Transverse colon (tissue), 4 donors: ENCODE measurements around the gene CAND1. TPM values are rescaled to one million over a fixed set of nuclear protein-coding genes. Genes with fewer than 3 reads are reported as not detected.

Source experiments
- DNase-seq: peaks from one replicate; pipeline ENCODE4 v3.0.0-alpha.2; 2019
- H3K27ac ChIP-seq, 4 donors: fragments of 200-600 bp; sonication (generic); 2 replicates each; pipeline ENCODE4 v1.5.1; 2016 to 2018; ENCODE audit warnings: inconsistent platforms in 4 of 4
- H3K27me3 ChIP-seq: fragments of 200-600 bp; sonication (generic); 2 replicates; pipeline ENCODE4 v1.5.1; 2017; ENCODE audit warnings: inconsistent platforms
- H3K36me3 ChIP-seq, 4 donors: fragments of 200-600 bp; sonication (generic); 2 replicates each; pipeline ENCODE4 v1.5.1; 2017 to 2019; ENCODE audit warnings: inconsistent platforms in 4 of 4
- H3K4me1 ChIP-seq, 4 donors: fragments of 200-600 bp; sonication (generic); 2 replicates each; pipeline ENCODE4 v1.5.1; 2017 to 2020; ENCODE audit warnings: inconsistent platforms in 4 of 4
- H3K4me3 ChIP-seq, 4 donors: fragments of 200-600 bp; sonication (generic); 1 replicate in 1 of 4; 2 replicates in 3 of 4; pipeline versions ENCODE4 v1.5.1 to v1.6.1; 2017 to 2019; ENCODE audit warnings: inconsistent platforms in 4 of 4
- H3K9me3 ChIP-seq, 2 donors: fragments of 200-600 bp; sonication (generic); 2 replicates each; pipeline ENCODE4 v1.5.1; 2017 to 2019; ENCODE audit warnings: inconsistent platforms in 2 of 2
- CTCF ChIP-seq, 5 experiments: fragments of 200-600 bp in 3 of 5; fragments of 450-650 bp in 2 of 5; sonication (generic) in 3 of 5; IDR thresholded peaks; 1 replicate in 2 of 5; 2 replicates in 3 of 5; pipeline ENCODE4 v1.5.1; 2016 to 2017; ENCODE audit warnings: antibody characterized with exemption in 5 of 5, inconsistent platforms in 3 of 5, mild to moderate bottlenecking in 2 of 5, moderate library complexity in 1 of 5
- EP300 ChIP-seq: sonication (generic); formaldehyde crosslinking; IDR thresholded peaks from one replicate; pipeline ENCODE4 v1.6.1; 2017; ENCODE audit warnings: antibody characterized with exemption, low read depth
- POLR2A ChIP-seq: fragments of 450-650 bp; IDR thresholded peaks from one replicate; pipeline ENCODE4 v1.6.1; 2016; ENCODE audit warnings: antibody characterized with exemption, mild to moderate bottlenecking, moderate library complexity
- POLR2AphosphoS5 ChIP-seq, 3 donors: sonication (generic); formaldehyde crosslinking; IDR thresholded peaks; one replicate each; pipeline ENCODE4 v1.6.1; 2016; ENCODE audit warnings: antibody characterized with exemption in 3 of 3
- WGBS, 2 donors: methylation state at CpG; one replicate each; pipeline ENCODE4 v1.1.5; 2018; ENCODE audit warnings: low coverage in 1 of 2; 5-methylcytosine and 5-hydroxymethylcytosine counted together
- in situ Hi-C, 4 donors: fragments of 200-750 bp; cut with MboI; loops; one replicate each; pipeline versions ENCODE4 v1.15.0 to v1.15.1; 2017; ENCODE audit warnings: low sequenced_read_pairs in 3 of 4, low pct_ligation_motif_present in 1 of 4, low pct_unique_long_range_greater_than_20kb in 1 of 4
- intact Hi-C: fragments of 100-400 bp; cut with DNase I; formaldehyde crosslinking; loops from one replicate; pipeline ENCODE4 v1.15.1; 2023; ENCODE audit warnings: low total_unique reads
- total RNA-seq, 4 donors: library from RNA; depleted of rRNA; stranded (reverse); fragments of >200 nt; gene quantifications; one replicate each; pipeline ENCODE4 v1.1.0, GENCODE V29; 2016

Gene CAND1
- total RNA-seq, 4 donors from 2014 or later = 58.4 to 99.2 (median 83.0) TPM

- in situ Hi-C loops = no loop called here
- H3K9me3 ChIP-seq = no peaks in the 10 kb centered on the region
- intact Hi-C loops = no loop called here
- no peak for DNase-seq
- H3K4me3 ChIP-seq = no peak overlapping the region
- no peaks in the 10 kb centered on the region for H3K27me3 ChIP-seq
- H3K4me1 ChIP-seq = peaks cover 11 to 65% (median 37%) of the 10 kb centered on the region in 4 donors
- H3K27ac ChIP-seq = no peak overlapping the region
- TF ChIP-seq CTCF (IDR thresholded peaks at IDR 0.05) (no peak), POLR2A (no peak), EP300 (no peak), POLR2AphosphoS5 (IDR thresholded peaks at IDR 0.05) (no peak)
- H3K36me3 ChIP-seq = no peaks in the 10 kb centered on the region
- 29 to 32% methylated on average over 3 of the region's 3 CpGs for WGBS, 2 donors
These were observed 5.0 kb downstream of the CAND1 start for GRCh38 chr12:67274186-67274585.

GRCh38 chr12:67275380-67275913 is 6.3 kb downstream of the CAND1 start:
- intact Hi-C loops (no loop called here), in situ Hi-C loops (no loop called here)
- WGBS, 2 donors = 58 to 91% methylated on average over 2 to 6 of the region's 6 CpGs
- H3K36me3 ChIP-seq = no peaks in the 10 kb centered on the region
- peaks cover 11 to 71% (median 37%) of the 10 kb centered on the region in 4 donors for H3K4me1 ChIP-seq
- H3K27me3 ChIP-seq = no peaks in the 10 kb centered on the region
- H3K4me3 ChIP-seq = no peak overlapping the region
- H3K9me3 ChIP-seq = no peaks in the 10 kb centered on the region
- no peak for TF ChIP-seq POLR2AphosphoS5 (IDR thresholded peaks at IDR 0.05)
- DNase-seq = no peak
- H3K27ac ChIP-seq = no peak overlapping the region

- no peaks in the 10 kb centered on the region for H3K27me3 ChIP-seq
- no peaks in the 10 kb centered on the region for H3K36me3 ChIP-seq
- H3K27ac ChIP-seq = no peak overlapping the region
- H3K9me3 ChIP-seq = no peaks in the 10 kb centered on the region
- peaks cover 4 to 65% (median 30%) of the 10 kb centered on the region in 4 donors for H3K4me1 ChIP-seq
- no peak overlapping the region for H3K4me3 ChIP-seq
- DNase-seq = no peak
- 62 to 72% methylated on average over 3 of the region's 3 CpGs for WGBS, 2 donors
- TF ChIP-seq CTCF (IDR thresholded peaks at IDR 0.05) (no peak), EP300 (no peak), POLR2A (no peak), POLR2AphosphoS5 (IDR thresholded peaks at IDR 0.05) (no peak)
- intact Hi-C loops (no loop called here), in situ Hi-C loops (no loop called here)
These were observed 7.3 kb downstream of the CAND1 start for GRCh38 chr12:67276421-67276820.

- H3K4me3 ChIP-seq = no peak overlapping the region
- H3K36me3 ChIP-seq = peaks cover 0 to 9% (median 0%) of the 10 kb centered on the region in 4 donors
- WGBS, 2 donors = 20 to 40% methylated on average over 1 of the region's 1 CpG
- DNase-seq = no peak
- intact Hi-C loops = no loop called here
- peaks cover 0 to 35% (median 10%) of the 10 kb centered on the region in 4 donors for H3K4me1 ChIP-seq
- no peak overlapping the region for H3K27ac ChIP-seq
- in situ Hi-C loops = no loop called here
- no peaks in the 10 kb centered on the region for H3K9me3 ChIP-seq
- TF ChIP-seq CTCF (IDR thresholded peaks at IDR 0.05) (no peak), POLR2AphosphoS5 (IDR thresholded peaks at IDR 0.05) (no peak), EP300 (no peak), POLR2A (no peak)
- H3K27me3 ChIP-seq = no peaks in the 10 kb centered on the region
These were observed 10.5 kb downstream of the CAND1 start for GRCh38 chr12:67279637-67280036.

GRCh38 chr12:67280088-67280487 is 10.9 kb downstream of the CAND1 start:
- H3K36me3 ChIP-seq = peaks cover 0 to 9% (median 0%) of the 10 kb centered on the region in 4 donors
- H3K27ac ChIP-seq = no peak overlapping the region
- intact Hi-C loops (no loop called here), in situ Hi-C loops (no loop called here)
- no peak for TF ChIP-seq EP300
- TF ChIP-seq POLR2AphosphoS5 (IDR thresholded peaks at IDR 0.05) = no peak
- no peak for TF ChIP-seq POLR2A
- no peak for TF ChIP-seq CTCF (IDR thresholded peaks at IDR 0.05)
- H3K4me1 ChIP-seq = peaks cover 0 to 30% (median 8%) of the 10 kb centered on the region in 4 donors
- 65 to 73% methylated on average over 4 of the region's 4 CpGs for WGBS, 2 donors
- H3K9me3 ChIP-seq = no peaks in the 10 kb centered on the region
- H3K4me3 ChIP-seq = no peak overlapping the region
- no peaks in the 10 kb centered on the region for H3K27me3 ChIP-seq
- no peak for DNase-seq
